ENCODE measurements around the gene SLC4A4. TPM values are rescaled to one million over a fixed set of nuclear protein-coding genes. Genes with fewer than 3 reads are reported as not detected.

Gene SLC4A4
- total and polyA plus RNA-seq, 12 donors: 1.3 to 34.5 (median 25.1) TPM

DNA sequence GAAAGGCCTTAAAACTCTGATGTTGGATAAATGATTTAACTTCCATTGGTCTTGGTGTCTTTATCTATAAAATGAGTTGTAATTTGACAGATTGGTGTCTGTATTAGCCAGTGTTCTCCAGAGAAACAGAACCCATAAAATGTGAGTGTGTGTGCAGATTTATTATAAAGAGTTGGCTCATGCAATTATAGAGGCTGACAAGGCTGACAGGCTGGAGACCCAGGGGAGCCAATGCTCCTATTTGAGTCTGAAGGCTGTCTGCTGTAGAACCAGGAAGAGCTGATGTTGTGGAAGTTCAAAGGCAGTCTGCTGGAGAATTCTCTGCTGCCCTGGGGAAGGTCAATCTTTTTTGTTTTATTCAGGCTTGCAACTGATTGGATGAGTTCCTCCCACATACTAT lies 131.7 kb downstream of the SLC4A4 start:
- TF ChIP-seq CTCF (IDR thresholded peaks at IDR 0.05): no peak
- Histone ChIP-seq H3K9me3 (no peaks in the 10 kb centered on the region), H3K27ac (no peak overlapping the region), H3K4me1 (no peaks in the 10 kb centered on the region), H3K36me3 (peaks cover 0 to 6% (median 0%) of the 10 kb centered on the region in 9 donors), H3K27me3 (no peaks in the 10 kb centered on the region), H3K4me3 (no peak overlapping the region)
- DNase-seq (no peak), ATAC-seq (no peak)
- intact Hi-C loops (cut with DNase I): no loop called here

DNA sequence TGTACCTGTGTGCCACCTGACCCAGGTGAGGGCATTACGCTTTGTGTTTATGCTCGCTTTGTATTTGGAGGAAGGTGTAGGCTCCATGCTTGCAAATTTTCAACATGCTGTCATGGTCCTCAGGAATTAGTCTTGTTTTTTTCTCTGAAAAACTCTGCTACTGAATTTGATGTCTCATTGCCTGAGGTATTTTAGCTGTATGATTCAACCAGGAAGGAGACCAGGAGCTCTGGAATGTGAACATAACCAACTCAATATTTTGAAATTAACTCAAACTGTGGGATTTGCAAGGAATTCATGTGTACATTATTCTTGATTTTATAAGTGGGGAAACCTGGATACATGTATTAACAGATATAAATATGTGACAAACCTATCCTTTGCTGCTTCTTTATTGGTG lies 134.1 kb downstream of the SLC4A4 start:
- no peak for ATAC-seq

DNA sequence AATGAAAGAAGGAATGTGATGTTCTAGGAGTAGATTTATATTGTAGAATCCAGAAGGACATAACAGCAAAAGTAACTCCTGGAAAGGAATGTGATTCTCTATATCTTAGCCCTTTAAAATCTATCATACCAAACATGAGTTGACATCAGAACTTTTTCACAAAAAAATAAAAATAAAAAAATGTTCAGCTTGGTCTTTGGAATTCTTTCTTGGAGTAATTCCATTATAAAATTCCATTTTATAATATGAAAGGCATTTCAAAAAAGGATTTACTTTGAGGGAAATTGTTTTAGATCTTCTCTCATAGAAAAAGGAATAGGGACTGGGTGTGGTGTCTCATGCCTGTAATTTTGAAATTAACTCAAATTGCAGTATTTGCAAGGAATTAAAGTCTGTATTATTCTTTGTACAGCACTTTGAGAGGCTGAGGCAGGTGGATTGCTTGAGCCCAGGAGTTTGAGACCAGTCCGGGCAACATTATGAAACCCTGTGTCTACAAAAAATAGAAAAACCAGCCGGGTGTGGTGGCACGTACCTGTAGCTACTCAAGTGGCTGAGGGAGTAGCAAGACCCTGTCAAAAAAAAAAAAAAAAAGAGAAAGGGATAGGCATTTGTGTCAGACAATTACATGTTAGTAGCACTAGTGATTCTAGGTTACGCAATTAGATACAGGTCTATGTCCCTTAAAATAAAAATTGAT lies 134.9 kb downstream of the SLC4A4 start:
- peaks cover 0 to 5% (median 0%) of the 10 kb centered on the region in 11 donors for H3K9me3 ChIP-seq
- no peak for ATAC-seq
- H3K27me3 ChIP-seq: no peaks in the 10 kb centered on the region
- WGBS, 2 donors: 65 to 81% methylated on average over 4 of the region's 4 CpGs
- peaks cover 0 to 6% (median 0%) of the 10 kb centered on the region in 9 donors for H3K36me3 ChIP-seq
- no peak for DNase-seq
- no peak overlapping the region for H3K27ac ChIP-seq
- no peak for TF ChIP-seq CTCF (IDR thresholded peaks at IDR 0.05)
- no peaks in the 10 kb centered on the region for H3K4me1 ChIP-seq
- intact Hi-C loops (cut with DNase I): no loop called here
- H3K4me3 ChIP-seq: no peak overlapping the region

More for the DNA sequence above, 134.1 kb downstream of the SLC4A4 start:
- Histone ChIP-seq H3K36me3 (peaks cover 0 to 6% (median 0%) of the 10 kb centered on the region in 9 donors), H3K27ac (no peak overlapping the region), H3K4me3 (no peak overlapping the region), H3K9me3 (no peaks in the 10 kb centered on the region), H3K27me3 (no peaks in the 10 kb centered on the region), H3K4me1 (no peaks in the 10 kb centered on the region)
- intact Hi-C loops (cut with DNase I): no loop called here
- DNase-seq: no peak
- 97 to 99% methylated on average over 2 of the region's 2 CpGs for WGBS, 2 donors
- TF ChIP-seq CTCF (IDR thresholded peaks at IDR 0.05): no peak

DNA sequence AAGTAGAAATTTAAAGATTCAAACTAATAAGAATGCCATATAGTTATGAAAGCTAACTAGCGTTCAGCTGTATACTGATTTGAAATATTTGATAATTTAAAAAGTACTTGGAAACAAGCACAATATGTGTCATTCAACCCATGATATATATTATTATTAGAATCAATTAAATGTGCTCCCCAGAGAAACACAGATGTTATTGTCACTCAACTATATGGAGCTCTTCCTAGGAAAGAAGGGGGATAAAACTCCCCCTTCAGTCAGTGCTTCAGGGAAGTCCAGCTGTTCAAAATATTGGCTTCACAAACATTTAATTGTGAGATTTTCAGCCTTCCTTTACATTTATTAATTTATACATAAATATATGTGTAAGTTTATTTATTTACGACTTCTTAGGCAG lies 135.9 kb downstream of the SLC4A4 start:
- intact Hi-C loops (cut with DNase I): no loop called here

More for the DNA sequence above, 135.9 kb downstream of the SLC4A4 start:
- Histone ChIP-seq H3K36me3 (peaks cover 0 to 6% (median 0%) of the 10 kb centered on the region in 9 donors), H3K27me3 (no peaks in the 10 kb centered on the region), H3K4me1 (no peaks in the 10 kb centered on the region), H3K27ac (no peak overlapping the region), H3K4me3 (no peak overlapping the region), H3K9me3 (peaks cover 0 to 5% (median 0%) of the 10 kb centered on the region in 11 donors)
- no peak for TF ChIP-seq CTCF (IDR thresholded peaks at IDR 0.05)
- no peak for DNase-seq
- WGBS, 2 donors: 86 to 93% methylated on average over 2 of the region's 2 CpGs
- no peak for ATAC-seq

All from heart right ventricle (tissue), 16 donors.